Hepatocyte (in vitro differentiated cells): Measurements from ENCODE around the gene NCKAP5L.

Experiments
- CTCF ChIP-seq: fragments of 200-600 bp; sonication (generic); IDR thresholded peaks from 2 replicates; pipeline ENCODE4 v1.5.1; 2016; ENCODE audit warnings: antibody characterized with exemption, mild to moderate bottlenecking; ENCODE audit not compliant: poor library complexity
- EZH2 ChIP-seq: fragments of 200-600 bp; sonication (generic); IDR thresholded peaks from 2 replicates; pipeline ENCODE4 v1.6.1; 2016; ENCODE audit warnings: antibody characterized with exemption, mild to moderate bottlenecking, borderline replicate concordance
- EZH2phosphoT487 ChIP-seq: fragments of 200-600 bp; sonication (generic); IDR thresholded peaks from one replicate; pipeline ENCODE4 v1.6.1; 2018; ENCODE audit warnings: antibody characterized with exemption, mild to moderate bottlenecking, low read depth, moderate library complexity; ENCODE audit not compliant: unreplicated experiment, severe bottlenecking

DNA sequence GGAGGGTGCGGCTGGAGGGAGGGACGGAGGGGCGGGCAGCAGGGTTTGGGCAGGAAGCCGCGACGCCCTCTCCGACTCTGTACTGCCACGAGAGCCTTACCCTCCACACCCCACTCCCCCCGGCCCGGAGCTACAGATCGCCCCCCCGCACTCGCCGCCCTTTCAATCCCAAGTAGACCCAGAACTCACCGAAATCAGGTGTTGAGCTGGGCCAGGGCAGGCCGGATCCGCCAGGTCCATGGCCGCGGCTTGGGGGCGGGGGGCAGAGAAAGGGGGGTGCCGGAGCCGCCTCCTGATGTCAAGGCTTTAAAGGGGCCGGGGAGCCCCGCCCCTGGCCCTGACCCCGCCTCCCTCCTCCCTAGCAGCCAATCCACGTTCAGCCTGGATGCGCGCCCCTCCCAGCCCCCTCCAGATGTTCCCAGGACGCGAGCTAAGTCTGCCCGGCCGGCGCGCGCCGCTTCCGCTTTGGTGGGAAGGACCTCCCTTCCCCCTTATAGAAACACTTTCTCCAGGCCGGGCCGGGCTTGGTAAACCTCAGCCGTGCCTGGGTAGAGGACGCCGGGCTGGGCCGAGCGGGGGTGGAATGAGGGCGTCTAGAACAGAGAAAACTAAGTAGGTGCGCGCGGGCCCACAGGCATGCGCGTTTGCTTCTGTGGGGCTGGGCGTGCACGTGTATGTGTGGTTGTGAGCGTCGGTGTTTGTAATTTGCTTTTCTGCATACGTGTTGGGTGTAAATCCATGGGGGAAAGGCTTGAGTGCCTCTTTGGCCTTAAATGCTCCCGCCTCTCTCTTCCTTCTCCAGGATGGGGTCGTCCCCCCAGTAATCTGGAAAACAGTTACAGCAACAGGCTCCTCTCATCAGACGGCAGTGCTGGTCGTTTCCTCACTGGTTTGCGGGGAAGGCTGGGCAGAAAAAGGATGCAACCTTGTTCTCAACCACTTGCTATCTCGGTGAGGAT, at the start of gene NCKAP5L:
- no peak for TF ChIP-seq CTCF
- no peak for TF ChIP-seq EZH2
- no peak for TF ChIP-seq EZH2phosphoT487
